Prostate gland (tissue), 2 donors: ENCODE results near the gene OR6Q1. TPM values are rescaled to one million over a fixed set of nuclear protein-coding genes. Genes with fewer than 3 reads are reported as not detected.

Experiments
- DNase-seq: peaks from one replicate; pipeline ENCODE4 v3.0.0-alpha.2; 2019; ENCODE audit warnings: low spot score
- H3K27ac ChIP-seq, 2 donors: fragments of 200-600 bp; sonication (generic); 2 replicates each; pipeline ENCODE4 v1.5.1; 2017 to 2019
- H3K27me3 ChIP-seq: fragments of 200-600 bp; sonication (generic); replicated peaks from 2 replicates; pipeline ENCODE4 v1.5.1; 2019; ENCODE audit not compliant: insufficient read depth
- H3K36me3 ChIP-seq, 2 donors: fragments of 200-600 bp; sonication (generic); 1 replicate in 1 of 2; 2 replicates in 1 of 2; pipeline versions ENCODE4 v1.5.1 to v1.8.1; 2017 to 2019
- H3K4me1 ChIP-seq: fragments of 200-600 bp; sonication (generic); replicated peaks from 2 replicates; pipeline ENCODE4 v1.5.1; 2019
- H3K4me3 ChIP-seq, 2 donors: fragments of 200-600 bp; sonication (generic); 2 replicates each; pipeline ENCODE4 v1.5.1; 2017 to 2019
- H3K9me3 ChIP-seq: fragments of 200-600 bp; sonication (generic); 2 replicates; pipeline ENCODE4 v1.5.1; 2017
- POLR2A ChIP-seq: fragments of 450-650 bp; IDR thresholded peaks from one replicate; pipeline ENCODE4 v1.6.1; 2016; ENCODE audit warnings: antibody characterized with exemption, mild to moderate bottlenecking
- POLR2AphosphoS5 ChIP-seq: sonication (generic); formaldehyde crosslinking; IDR thresholded peaks from one replicate; pipeline ENCODE4 v1.6.1; 2017; ENCODE audit warnings: antibody characterized with exemption
- WGBS: methylation state at CpG from one replicate; pipeline ENCODE4 v1.1.5; 2018; 5-methylcytosine and 5-hydroxymethylcytosine counted together
- intact Hi-C: fragments of 100-400 bp; cut with DNase I; formaldehyde crosslinking; loops from one replicate; pipeline ENCODE4 v1.14.2; 2022
- small RNA-seq, 2 donors: library from RNA; depleted of rRNA; stranded (forward); fragments of <200 nt; gene quantifications; one replicate each; pipeline ENCODE3, GENCODE V24; 2016
- total RNA-seq, 2 donors: library from RNA; depleted of rRNA; stranded (reverse); fragments of >200 nt; gene quantifications; one replicate each; pipeline ENCODE4 v1.1.0, GENCODE V29; 2016
- TF ChIP-seq, protein P1 (sequence below), 4 experiments: fragments of 200-600 bp in 2 of 4; fragments of 450-650 bp in 2 of 4; sonication (generic) in 2 of 4; IDR thresholded peaks; 1 replicate in 3 of 4; 2 replicates in 1 of 4; pipeline ENCODE4 v1.5.1; 2016 to 2019; ENCODE audit warnings: antibody characterized with exemption in 4 of 4, mild to moderate bottlenecking in 2 of 4, moderate library complexity in 2 of 4

The OR6Q1 gene
- total RNA-seq, 2 donors from 2014 or later: not detected

- no peak overlapping the region for H3K4me3 ChIP-seq
- no peak for DNase-seq
- 83% methylated on average over 1 of the region's 1 CpG for WGBS
- H3K36me3 ChIP-seq: no peaks in the 10 kb centered on the region
- no peak overlapping the region for H3K27ac ChIP-seq
- H3K27me3 ChIP-seq: no peaks in the 10 kb centered on the region
- TF ChIP-seq POLR2A (no peak), POLR2AphosphoS5 (no peak)
- TF ChIP-seq, protein P1, sequence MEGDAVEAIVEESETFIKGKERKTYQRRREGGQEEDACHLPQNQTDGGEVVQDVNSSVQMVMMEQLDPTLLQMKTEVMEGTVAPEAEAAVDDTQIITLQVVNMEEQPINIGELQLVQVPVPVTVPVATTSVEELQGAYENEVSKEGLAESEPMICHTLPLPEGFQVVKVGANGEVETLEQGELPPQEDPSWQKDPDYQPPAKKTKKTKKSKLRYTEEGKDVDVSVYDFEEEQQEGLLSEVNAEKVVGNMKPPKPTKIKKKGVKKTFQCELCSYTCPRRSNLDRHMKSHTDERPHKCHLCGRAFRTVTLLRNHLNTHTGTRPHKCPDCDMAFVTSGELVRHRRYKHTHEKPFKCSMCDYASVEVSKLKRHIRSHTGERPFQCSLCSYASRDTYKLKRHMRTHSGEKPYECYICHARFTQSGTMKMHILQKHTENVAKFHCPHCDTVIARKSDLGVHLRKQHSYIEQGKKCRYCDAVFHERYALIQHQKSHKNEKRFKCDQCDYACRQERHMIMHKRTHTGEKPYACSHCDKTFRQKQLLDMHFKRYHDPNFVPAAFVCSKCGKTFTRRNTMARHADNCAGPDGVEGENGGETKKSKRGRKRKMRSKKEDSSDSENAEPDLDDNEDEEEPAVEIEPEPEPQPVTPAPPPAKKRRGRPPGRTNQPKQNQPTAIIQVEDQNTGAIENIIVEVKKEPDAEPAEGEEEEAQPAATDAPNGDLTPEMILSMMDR (IDR thresholded peaks at IDR 0.05): no peak
- intact Hi-C loops: no loop called here
- no peaks in the 10 kb centered on the region for H3K4me1 ChIP-seq
- no peaks in the 10 kb centered on the region for H3K9me3 ChIP-seq
Observed at GRCh38 chr11:58070585-58070984, 39.8 kb downstream of the OR6Q1 start.

GRCh38 chr11:58075781-58076180, 45.0 kb downstream of the OR6Q1 start:
- H3K9me3 ChIP-seq: no peaks in the 10 kb centered on the region
- TF ChIP-seq POLR2AphosphoS5: no peak
- TF ChIP-seq POLR2A: no peak
- TF ChIP-seq, protein P1 (IDR thresholded peaks at IDR 0.05): no peak
- H3K36me3 ChIP-seq: no peaks in the 10 kb centered on the region
- no peaks in the 10 kb centered on the region for H3K27me3 ChIP-seq
- intact Hi-C loops: no loop called here
- 44% methylated on average over 2 of the region's 2 CpGs for WGBS
- no peaks in the 10 kb centered on the region for H3K4me1 ChIP-seq
- no peak overlapping the region for H3K4me3 ChIP-seq
- no peak for DNase-seq
- H3K27ac ChIP-seq: no peak overlapping the region

Small RNA genes lying within 50 kb of the gene (small RNA-seq; reads per million reads assigned to genes)
- gene RNU6-899P: 0 reads per million in 2 donors

Other genes starting within 250 kb of the OR6Q1 start
- not detected for gene OR9Q1, start 7.1 kb upstream of the OR6Q1 start, total RNA-seq
- not detected for gene OR9I1, start 94.6 kb downstream of the OR6Q1 start, total RNA-seq
- gene OR9Q2, start 158.1 kb downstream of the OR6Q1 start, total RNA-seq: under 1 TPM in 1 of 2 donors, not detected in 1; 0.34 TPM
- gene OR1S2, start 173.2 kb downstream of the OR6Q1 start, total RNA-seq: not detected
- not detected for gene OR1S1, start 181.8 kb downstream of the OR6Q1 start, total RNA-seq
- gene OR10Q1, start 198.0 kb downstream of the OR6Q1 start, total RNA-seq: not detected
- gene OR10W1, start 237.3 kb downstream of the OR6Q1 start, total RNA-seq: not detected